HL-60 (cell line): ENCODE data around the gene ANKRD33.

Source experiments
- DNase-seq, 2 experiments: peaks; one replicate each; pipeline ENCODE4 v3.0.0-alpha.2; 2010 to 2020; ENCODE audit warnings: low read depth in 1 of 2, low spot score in 1 of 2
- H3K27ac ChIP-seq: fragments of 250-450 bp; sonication (Bioruptor Pico); replicated peaks from 2 replicates; pipeline ENCODE4 v1.5.1; 2020; ENCODE audit warnings: mild to moderate bottlenecking, moderate library complexity
- H3K27me3 ChIP-seq: fragments of 250-450 bp; sonication (Bioruptor Pico); 2 replicates; pipeline ENCODE4 v1.5.1; 2021; ENCODE audit warnings: mild to moderate bottlenecking, moderate library complexity; ENCODE audit not compliant: insufficient read depth, poor library complexity, severe bottlenecking
- H3K4me3 ChIP-seq: replicated peaks from 2 replicates; pipeline ENCODE4 v1.5.1; 2011; ENCODE audit warnings: mild to moderate bottlenecking, control low read depth, low read length; ENCODE audit not compliant: insufficient read depth
- GABPA ChIP-seq: IDR thresholded peaks from 2 replicates; pipeline ENCODE4 v1.6.1; 2012; ENCODE audit warnings: low read depth
- POLR2AphosphoS5 ChIP-seq: IDR thresholded peaks from 2 replicates; pipeline ENCODE4 v1.6.1; 2012; ENCODE audit warnings: low read depth
- SPI1 ChIP-seq: IDR thresholded peaks from 2 replicates; pipeline ENCODE4 v1.6.1; 2012; ENCODE audit warnings: low read depth, mild to moderate bottlenecking, borderline replicate concordance
- TF ChIP-seq, protein P1 (sequence below): IDR thresholded peaks from one replicate; pipeline ENCODE4 v1.5.1; 2011; ENCODE audit warnings: low read length, control low read depth, inconsistent platforms; ENCODE audit not compliant: insufficient read depth
- TF ChIP-seq, protein P2 (sequence below): IDR thresholded peaks from 2 replicates; pipeline ENCODE4 v1.6.1; 2012; ENCODE audit warnings: low read depth; ENCODE audit not compliant: insufficient replicate concordance

The ANKRD33 gene

DNA sequence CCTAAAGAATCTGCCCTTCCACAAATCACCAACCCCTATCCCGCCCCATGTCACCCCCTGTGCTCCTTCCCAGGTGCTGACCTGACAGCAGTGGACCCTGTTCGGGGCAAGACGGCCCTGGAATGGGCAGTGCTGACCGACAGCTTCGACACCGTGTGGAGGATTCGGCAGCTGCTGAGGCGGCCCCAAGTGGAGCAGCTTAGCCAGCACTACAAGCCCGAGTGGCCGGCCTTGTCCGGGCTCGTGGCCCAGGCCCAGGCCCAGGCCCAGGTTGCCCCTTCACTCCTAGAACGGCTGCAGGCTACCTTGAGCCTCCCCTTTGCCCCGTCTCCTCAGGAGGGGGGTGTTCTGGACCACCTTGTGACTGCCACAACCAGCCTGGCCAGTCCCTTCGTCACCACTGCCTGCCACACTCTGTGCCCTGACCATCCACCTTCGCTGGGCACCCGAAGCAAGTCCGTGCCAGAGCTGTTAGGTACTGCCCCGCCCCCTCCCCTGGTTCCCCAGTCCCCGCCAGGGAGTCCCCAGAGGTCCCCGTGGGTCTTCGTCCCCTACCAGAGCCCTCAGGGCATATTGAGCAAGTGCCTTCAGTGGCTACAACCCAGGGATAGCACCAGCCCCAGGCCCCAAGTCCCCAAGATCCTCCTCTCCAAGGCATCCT is 2.7 kb downstream of the ANKRD33 start:
- TF ChIP-seq, protein P1, sequence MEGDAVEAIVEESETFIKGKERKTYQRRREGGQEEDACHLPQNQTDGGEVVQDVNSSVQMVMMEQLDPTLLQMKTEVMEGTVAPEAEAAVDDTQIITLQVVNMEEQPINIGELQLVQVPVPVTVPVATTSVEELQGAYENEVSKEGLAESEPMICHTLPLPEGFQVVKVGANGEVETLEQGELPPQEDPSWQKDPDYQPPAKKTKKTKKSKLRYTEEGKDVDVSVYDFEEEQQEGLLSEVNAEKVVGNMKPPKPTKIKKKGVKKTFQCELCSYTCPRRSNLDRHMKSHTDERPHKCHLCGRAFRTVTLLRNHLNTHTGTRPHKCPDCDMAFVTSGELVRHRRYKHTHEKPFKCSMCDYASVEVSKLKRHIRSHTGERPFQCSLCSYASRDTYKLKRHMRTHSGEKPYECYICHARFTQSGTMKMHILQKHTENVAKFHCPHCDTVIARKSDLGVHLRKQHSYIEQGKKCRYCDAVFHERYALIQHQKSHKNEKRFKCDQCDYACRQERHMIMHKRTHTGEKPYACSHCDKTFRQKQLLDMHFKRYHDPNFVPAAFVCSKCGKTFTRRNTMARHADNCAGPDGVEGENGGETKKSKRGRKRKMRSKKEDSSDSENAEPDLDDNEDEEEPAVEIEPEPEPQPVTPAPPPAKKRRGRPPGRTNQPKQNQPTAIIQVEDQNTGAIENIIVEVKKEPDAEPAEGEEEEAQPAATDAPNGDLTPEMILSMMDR = no peak
- TF ChIP-seq, protein P2, sequence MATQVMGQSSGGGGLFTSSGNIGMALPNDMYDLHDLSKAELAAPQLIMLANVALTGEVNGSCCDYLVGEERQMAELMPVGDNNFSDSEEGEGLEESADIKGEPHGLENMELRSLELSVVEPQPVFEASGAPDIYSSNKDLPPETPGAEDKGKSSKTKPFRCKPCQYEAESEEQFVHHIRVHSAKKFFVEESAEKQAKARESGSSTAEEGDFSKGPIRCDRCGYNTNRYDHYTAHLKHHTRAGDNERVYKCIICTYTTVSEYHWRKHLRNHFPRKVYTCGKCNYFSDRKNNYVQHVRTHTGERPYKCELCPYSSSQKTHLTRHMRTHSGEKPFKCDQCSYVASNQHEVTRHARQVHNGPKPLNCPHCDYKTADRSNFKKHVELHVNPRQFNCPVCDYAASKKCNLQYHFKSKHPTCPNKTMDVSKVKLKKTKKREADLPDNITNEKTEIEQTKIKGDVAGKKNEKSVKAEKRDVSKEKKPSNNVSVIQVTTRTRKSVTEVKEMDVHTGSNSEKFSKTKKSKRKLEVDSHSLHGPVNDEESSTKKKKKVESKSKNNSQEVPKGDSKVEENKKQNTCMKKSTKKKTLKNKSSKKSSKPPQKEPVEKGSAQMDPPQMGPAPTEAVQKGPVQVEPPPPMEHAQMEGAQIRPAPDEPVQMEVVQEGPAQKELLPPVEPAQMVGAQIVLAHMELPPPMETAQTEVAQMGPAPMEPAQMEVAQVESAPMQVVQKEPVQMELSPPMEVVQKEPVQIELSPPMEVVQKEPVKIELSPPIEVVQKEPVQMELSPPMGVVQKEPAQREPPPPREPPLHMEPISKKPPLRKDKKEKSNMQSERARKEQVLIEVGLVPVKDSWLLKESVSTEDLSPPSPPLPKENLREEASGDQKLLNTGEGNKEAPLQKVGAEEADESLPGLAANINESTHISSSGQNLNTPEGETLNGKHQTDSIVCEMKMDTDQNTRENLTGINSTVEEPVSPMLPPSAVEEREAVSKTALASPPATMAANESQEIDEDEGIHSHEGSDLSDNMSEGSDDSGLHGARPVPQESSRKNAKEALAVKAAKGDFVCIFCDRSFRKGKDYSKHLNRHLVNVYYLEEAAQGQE = no peak
- no peak for TF ChIP-seq POLR2AphosphoS5
- no peak for TF ChIP-seq GABPA
- no peak for TF ChIP-seq SPI1
- H3K27ac ChIP-seq = no peak overlapping the region
- no peak overlapping the region for H3K4me3 ChIP-seq
- DNase-seq = no peak
- no peaks in the 10 kb centered on the region for H3K27me3 ChIP-seq

DNA sequence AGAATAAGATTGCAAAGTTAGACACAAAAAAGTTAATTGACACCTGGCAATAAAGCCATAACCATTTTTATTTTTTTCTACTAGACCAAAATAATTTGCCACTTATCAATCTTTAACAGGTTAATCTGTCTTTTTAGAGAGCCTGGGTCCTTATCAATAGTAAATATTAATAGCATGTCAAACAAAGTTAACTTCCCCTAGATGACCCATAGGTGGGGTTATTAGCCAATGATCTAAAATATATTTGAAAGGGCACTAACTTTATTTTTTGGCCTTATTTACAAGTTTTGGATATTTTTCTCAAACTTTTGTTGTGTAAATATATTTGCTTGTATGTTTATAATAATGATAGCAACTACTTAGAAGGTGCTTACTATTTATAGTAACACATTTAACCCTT is 3.9 kb downstream of the ANKRD33 start:
- H3K4me3 ChIP-seq = no peak overlapping the region
- no peak for DNase-seq
- no peaks in the 10 kb centered on the region for H3K27me3 ChIP-seq
- no peak overlapping the region for H3K27ac ChIP-seq
- TF ChIP-seq, protein P2 = no peak
- TF ChIP-seq, protein P1 = peak; percentile 9

DNA sequence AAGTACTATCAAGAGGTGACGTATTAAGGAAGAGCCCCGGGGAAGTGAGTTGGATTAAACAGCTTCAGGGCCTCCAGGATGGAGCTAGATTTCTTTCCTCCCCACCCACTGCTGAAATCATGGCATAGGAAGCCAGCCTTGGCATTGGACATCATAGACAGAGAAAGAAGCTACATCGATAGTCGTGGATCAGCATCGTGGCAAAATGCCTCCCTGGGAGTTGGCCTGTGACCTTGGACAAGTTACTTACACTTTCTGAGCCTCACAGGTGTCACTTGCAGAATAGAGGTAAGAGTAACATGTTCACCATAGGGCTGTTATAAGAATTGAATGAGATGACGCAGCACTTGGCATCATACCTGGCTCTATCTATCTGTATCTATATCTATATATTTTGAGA is 5.9 kb downstream of the ANKRD33 start:
- no peaks in the 10 kb centered on the region for H3K27me3 ChIP-seq
- H3K27ac ChIP-seq = no peak overlapping the region
- no peak for DNase-seq
- no peak overlapping the region for H3K4me3 ChIP-seq
- TF ChIP-seq, protein P2 = no peak
- TF ChIP-seq GABPA (no peak), SPI1 (no peak), POLR2AphosphoS5 (no peak)
- TF ChIP-seq, protein P1 = no peak
